Suppressor macrophage treated with lipopolysaccharide for 1 hour (primary cell): Measurements from ENCODE around the gene NFIC.

Experiments
- DNase-seq, 3 donors: peaks; one replicate each; pipeline ENCODE4 v3.0.0-alpha.2; 2020 to 2022

NFIC gene

DNA sequence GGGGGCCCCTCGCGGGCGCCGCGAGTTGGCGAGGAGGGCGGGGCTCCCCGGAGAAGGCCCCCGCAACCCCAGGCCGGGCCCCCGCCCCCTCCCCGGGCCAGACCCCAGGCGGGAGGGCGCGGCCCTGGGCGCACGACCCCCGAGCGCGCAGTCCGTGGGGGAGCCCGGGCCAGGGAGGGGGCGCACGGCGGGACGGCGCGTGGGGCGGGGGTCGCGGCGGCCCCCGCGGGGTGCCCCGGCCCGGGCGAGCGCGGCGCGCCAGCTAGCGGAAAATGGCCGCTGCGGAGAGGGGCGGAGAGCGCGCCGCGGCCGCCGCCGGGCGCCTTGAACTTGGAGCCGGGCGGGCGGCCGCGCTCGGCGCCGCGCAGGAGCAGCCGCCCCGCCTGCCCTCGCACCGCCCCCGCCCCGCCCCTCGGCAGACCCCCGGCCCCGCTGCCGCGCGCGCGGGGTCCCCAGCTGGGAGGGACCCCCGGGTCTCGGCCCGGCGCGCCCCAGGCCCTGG, 6.4 kb upstream of the NFIC start:
- DNase-seq, result peak; percentile 40 to 79 (median 58)

DNA sequence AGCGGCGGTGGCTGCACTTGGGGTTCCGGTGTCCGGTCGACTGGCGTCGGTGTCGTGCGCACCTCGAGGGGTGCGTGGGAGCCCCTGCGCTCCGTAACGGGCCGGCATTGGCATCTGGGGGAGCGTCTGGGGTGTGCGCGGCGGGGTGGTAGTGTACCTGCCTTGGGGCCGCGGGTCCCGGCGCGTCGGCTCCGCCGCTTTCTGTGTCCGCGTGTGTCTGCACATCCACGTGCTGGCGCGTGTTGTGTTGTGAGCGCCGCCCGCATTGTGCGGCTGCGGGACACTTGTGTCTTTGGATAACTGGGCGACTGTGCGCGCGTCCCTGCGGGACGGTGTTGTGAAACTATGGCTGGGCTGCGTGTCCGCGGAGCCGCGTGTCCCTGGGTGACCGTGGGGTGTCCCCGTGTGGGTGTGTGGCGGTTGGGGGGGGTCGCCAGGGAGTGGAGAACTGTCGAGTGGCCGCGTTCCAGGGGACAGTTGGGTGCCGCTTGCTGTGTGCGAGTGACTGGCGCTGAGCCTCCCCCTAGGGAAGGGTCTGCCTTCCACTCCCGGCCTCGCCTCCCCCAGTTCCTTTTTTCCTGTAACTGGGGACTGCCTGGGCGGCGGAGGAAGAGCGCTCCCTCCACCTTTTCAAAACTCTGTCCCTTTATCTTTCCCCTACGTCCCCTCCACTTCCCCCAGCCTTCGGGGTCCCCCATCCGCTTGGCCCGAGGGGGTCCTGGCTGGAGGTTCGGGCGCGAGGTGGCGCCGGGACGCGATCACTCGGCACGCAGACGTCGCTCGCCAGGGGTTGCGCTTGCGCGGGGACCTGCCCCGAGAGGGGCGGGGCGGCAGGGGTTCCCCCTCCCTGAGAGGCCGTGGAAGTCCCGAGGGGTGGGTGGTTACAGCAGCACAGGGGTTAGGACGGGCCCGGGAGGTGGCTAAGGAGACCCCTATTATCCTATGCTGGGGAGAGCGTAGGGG, 5.7 kb upstream of the NFIC start:
- peak; percentile 77 to 92 (median 85) for DNase-seq

DNA sequence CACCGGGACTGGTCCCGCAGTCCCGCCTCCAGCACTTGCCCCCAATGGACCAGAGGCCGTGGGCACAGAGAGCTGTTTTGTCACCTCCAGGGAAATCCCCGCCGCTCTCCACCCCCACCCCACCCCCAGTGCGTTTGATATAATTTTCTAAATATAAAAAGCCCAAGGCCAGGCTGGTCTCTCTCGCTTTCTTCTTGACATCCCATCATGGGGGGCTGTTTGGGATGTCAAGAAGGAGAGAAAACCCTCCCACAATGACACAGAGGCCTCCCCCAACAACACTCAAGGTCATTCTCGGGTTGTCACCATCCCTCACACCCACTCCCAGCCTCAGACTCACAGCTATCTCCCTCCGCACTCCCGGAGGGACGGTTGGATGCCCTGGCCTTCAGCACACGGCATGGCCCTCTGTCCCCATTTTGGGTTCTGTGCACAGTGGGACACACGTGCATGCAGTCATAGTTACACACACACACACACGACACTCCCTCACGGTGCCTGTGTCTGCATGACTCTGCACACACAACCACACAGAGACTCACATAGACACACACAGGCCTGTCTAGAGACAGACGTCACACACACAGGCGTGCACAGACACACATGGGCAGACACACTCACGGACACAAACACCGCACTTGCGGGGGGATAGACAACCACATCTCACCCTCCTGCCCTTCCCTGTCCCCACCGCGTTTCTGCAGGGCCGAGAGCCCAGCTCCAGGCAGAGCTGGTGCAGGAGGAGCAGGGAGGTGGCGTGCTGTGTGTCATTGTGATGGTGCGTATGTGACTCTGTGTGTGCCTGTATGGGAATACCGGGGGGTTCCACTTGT, 4.8 kb upstream of the NFIC start:
- DNase-seq, result peak in 1 of 3 donors; percentile 36

DNA sequence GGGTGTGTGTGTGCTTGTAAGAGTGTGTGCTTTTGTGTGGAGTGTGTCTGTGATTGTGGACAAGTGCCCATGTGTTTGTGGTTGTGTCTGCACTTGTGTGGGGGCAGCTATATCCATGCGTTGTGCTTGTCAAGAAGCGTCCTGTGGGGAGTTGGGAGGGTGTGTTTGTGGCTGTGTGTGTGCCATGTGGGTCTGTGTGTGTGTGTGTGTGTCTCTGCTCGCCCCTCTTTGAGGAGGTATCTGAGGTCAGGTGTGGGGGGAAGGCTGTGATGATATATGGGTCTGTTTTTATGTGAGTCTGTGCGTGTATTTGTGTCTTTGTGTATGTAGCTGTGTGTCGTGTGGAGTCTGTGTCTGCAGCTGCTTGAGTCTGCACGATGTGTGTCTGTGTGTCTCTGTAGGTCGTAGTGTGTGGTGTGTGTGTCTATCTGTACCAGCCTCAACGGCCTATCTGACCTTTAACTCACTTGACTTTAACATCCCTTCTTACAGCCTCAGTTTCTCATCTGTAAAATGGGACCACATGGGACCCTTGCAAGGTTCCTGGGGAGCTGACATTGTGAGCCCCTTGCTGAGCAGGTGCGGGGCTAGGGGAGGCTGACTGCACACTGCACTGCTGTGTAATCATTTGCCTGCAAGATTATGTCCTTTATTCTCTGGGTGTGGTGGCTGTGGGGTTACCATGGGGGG, 4.0 kb upstream of the NFIC start:
- DNase-seq, result no peak

DNA sequence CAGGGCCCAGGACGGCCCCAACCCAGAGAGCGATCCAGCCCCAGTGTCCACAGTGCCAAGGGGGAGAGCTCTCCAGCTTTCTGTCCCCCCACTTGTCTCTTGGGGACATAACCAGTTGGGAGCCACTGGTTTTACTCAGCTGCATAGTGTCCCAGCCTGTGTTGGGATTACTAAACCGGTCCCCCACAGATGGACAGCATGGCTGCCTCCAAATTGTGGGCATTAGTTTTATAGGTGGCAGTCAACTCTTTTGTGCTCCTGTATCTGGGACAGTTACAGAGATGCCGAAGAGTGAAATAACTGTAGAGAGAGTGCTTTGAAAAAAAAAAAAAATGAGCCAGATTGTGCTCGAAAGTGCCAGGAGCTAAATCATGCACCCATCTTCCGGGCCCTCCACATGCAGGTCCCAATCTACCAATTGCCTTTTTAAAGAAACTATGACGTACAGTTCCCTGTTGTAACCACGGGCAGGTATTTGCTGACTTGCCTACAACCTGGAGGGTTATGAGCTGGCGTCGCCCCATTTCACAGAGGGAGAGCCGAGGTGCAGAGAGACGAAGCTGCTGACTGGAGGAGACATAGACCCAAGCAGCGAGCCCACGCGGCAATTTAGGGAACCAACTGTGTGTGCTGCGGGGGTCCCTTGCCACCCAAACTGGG, 2.4 kb upstream of the NFIC start:
- no peak for DNase-seq

DNA sequence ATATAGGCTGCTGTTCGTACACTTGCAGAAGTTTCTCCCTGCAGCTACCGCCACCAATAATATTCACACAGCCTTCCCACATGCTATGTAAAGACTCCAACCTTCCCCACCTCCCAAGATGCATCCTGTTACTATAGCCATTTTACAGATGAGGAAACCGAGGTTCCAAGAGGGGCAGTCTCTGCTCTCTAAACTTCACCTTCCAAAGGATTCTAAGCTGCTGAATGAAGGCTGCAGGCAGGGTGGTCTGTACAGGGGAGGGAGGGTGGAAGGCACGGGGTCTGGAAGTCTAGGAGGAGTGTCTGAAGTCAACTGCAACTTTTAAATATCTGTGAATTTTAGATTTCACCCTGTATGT, 1.9 kb upstream of the NFIC start:
- no peak for DNase-seq

DNA sequence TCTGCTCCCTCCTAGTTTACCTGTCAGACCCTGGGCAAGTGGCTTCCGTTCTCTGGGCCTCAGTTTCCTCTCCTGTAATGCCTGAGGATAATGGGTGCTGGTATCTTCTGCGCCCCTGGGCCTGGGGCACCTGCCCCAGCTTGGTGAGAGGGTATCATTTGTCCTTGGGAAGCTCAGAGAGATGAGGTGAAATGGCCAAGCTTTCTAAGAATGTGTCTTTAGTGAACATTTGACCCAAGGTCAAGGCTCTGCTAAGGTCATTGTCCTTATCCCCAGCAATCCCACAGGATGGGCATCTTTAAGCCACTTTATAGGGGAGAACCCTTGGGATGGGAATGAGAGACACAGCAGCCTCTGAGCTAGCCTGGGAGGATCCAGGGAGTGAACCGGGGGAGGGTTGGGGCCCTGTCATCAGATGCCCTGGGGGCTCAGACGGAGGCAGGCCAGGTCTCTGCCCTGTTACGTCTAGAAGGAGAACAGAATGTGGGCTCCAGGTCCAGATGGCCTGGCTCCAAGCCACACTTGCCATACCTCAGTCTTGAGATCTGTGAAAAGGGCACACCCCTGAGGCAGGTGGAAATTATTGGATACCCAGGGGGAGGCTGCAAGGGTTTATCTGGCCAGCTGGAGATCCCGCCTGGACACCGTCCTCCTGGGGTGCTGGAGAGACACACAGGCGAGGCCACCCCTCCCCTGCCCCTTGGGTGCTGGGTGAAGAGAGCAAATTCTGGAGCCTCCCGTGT, 1.1 kb upstream of the NFIC start:
- DNase-seq, result no peak

DNA sequence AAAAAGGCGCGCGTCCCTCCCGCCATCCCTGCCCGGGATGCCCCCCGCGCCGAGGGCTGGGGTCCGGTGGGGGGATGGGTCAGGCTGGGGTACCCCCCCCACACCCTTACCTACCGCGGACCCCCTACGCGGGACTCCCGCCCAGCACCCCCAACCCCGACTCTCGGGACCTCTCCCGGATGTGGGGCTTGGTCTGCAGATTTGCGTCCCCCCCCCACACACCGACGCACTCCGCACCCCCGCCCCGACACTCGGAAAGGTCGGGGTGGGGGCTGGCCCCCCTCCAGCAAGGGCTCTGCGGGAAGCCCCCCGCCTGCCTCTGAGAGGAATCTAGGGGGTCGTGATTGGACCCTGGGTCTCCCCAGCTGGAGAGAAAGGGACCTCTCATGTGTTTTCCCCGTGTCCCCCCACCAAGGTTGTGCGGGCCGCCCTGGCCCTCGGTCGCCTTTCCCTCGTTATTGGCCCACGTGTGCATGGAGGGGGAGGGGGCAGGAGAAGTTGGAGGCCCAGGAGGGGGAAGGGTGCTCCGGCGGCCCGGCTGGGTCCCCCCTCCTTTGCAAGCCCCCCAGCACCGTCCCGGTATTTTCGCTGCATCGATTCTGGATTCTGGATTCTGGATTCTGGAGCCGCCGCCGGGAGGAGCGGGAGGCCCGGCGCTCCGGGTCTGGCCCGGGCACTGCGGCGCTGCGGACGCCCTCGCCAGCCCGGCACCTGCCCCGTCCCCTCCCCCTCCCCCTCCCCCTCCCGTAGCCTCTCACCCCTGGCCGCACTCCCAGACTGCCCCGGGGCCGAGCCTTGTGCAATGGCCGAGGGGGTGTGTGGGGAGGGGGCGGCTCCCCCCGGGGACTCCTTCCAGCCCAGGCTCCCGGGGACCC, 607 bp downstream of the NFIC start:
- peak in 2 of 3 donors; percentile 23 to 45 for DNase-seq

DNA sequence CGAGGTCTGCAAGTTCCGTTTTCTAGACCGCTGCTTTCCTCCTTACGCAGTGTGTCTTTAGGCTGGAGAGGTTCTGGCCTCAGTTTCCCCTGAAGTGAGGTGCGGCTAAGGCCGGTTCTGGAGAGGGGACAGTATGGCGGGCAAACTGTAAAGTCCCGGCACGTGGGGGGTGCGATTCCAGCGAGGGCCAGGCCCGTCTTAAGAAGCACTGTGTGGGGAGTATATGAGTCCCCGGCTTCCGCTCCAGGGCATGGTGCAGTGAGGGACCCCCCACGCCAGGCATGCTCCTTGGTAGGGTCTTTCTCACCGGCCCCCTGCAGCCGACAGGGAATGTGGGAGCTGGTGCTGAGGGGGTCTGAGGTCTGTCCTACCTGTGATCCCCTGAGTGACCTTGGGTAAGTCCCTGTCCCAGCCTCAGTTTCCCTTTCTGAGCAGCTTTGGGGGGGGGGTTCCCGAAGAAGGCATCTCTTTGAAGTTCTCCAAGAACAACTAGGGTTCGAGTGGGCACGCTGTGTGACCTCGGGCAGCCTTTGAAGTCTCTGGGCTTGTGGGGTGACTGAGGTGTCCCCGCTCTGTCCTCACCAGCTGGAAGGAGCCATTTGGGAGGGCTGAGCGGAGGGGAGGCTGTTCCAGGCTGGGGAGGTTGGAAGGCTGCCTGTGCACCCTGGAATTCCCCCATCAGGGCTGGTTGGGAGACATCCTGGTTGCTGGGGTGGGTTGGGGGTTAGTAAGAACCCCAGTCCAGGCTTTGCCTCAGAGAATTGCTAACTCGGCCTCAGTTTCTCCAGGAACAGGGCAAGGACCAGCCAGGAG, 1.5 kb downstream of the NFIC start:
- peak in 2 of 3 donors; percentile 28 to 59 for DNase-seq

DNA sequence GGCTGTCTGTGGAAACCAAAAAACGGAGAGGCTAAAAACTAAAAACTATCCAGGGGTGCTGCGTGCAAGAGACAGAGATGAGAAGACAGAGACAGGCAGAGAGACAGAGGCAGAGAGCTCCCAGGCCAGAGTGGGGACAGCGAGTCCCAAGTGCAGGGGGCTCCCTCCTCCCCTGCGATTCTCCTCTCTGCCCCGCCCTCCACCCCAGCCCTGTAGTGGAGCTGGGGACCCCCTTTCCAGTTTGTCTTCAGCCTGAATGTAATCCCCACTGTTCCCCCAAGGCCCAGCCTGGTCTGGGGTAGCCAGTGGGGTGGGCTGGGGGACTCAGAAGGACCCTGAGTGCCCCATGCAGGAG, 2.0 kb downstream of the NFIC start:
- no peak for DNase-seq

DNA sequence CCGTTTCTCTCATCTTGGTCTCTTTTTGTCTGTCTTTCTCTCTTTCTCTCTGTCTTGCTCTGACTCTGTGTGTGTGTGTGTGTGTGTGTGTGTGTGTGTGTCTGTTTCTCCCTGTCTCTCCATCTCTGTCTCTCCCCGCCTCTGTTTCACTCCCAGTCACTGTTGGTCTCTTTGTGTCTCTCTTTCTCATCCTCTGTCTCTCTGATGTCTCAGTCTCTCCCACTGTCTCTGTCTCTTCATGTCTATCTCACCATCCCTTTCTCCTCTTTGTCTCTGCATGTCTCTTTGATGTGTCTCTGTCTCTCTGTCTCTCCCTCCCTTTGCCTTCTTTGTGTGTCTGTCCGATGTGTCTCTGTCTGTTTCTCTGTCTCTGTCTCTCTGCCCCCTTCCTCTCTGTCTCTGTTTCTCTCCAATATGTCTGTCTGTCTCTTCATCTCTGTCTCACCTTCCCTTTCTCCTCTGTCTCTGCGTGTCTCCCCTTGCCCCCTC, 2.5 kb downstream of the NFIC start:
- DNase-seq, result peak in 1 of 3 donors; percentile 33

DNA sequence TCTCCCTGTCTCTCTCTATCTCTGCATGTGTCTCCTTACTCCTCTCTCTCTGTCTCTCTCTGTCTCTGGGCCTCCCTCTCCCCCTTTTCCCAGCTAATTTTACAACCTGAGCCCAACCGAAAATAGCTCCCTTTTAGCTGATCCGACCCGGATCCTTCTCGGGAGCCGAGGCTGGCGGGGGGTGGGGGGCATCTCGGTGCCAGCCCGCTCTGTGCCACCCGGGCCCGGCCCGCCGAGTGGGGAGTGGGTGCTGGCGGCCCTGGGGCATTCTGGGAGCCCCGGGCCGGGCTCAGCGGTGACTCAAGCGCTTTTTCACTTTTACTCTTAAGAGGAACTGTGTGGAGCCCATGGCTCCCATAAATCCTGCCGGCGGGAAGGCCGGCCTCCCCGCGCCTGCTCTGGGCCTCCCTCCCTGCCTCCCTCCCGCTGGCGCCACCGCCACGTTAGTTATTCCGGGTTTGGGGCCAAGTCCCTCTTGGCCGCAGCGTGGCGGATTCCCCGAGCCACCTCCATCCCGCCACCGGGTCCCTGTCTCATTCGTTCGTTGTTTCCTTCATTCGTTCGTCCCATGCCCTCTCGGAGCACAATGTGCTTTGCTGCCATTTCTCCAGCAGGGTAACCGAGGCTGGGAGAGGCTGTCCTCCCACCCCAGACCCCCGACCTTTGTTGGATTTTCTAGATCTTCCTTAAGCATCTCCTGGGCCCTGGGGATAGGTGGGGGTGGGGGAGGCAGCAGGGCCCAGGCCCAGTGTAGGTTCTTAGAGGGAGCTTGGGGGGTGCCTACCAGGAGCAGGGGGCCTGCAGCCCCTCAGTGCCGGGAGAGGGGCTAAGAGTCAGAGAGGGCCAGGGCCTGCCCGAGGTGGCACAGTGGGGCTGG, 3.2 kb downstream of the NFIC start:
- peak; percentile 88 to 90 (median 88) for DNase-seq

DNA sequence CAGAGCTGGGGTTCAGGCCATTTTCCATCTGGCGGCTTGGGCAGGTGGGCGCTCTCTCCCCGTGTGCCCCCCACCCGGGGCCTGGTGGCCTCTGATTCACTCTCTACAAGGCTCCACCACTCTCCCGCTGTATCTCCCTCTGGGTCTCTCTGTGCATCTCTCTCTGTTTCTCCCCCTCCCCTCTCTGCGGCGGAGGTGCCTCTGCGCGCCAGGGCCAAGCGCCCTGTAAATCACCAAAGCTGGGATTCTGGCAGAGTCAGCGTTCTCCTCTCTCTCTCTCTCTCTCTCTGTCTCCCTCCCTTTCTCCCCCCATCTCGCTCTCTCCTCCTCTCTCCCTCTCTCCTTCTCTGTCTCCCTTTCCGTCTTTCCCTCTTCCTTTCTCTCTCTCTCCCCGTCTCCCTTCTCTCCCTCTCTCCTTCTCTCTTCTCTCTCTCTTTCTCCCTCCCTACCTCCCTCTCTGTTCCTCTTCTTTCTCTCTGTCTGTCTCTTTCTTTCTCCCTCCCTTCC, 3.9 kb downstream of the NFIC start:
- DNase-seq, result no peak

DNA sequence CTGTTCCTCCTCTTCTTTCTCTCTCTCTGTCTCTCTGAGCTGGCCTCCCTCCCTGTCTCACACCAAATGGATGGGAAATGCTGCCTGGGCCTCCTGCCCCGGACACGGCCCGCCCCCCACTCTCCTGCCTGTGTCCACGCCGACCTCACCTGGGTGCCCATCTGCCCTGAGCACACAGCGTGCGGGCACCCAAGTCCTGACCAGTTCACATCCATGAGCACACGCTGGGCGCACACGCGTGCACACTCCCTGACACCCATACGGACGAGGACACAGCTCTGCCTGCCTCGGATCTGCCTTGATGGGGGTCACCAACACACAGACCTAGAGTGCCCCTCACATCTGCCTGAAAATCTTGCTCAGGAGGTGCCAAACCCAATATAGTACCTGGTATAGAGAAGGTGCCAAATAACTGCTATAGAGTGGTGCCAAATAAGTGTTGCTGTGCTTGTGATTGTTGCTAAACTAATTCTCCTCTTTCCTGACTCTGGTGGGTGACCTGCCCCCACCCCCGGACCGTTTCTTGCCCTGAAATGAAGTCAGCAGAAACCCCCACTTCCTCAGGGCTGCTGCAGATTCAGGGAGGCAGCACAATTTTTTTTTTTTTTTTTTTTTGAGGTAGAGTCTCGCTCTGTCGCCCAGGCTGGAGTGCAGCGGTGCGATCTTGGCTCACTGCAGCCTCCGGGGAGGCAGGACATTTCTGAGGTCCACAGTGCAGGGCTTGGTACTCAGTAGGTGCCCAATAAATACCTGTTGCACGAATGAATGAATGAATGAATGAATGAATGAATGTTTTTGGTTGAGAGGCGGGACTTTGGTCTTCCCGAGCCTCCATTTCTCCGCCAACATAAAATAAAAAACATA, 4.6 kb downstream of the NFIC start:
- peak; percentile 72 to 82 (median 78) for DNase-seq

DNA sequence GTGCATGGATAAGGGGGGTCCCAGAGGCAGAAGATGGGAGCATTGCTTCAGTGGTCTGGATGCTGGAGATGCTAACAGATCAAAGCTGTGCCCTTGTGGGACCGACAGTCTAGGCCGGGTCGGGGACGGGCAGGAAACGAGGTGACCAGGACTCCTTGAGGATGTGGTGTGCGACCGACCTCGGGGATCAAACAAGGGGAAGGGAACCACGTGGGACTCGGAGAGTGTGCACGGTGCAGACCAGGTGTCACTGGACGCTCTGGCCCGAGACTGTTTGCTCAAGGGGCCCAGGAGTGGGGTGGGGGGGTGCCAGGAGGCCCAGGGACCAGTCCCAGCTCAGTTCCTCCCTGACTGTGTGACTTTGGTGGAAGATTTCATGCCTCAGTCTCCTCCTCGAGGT, 6.0 kb downstream of the NFIC start:
- DNase-seq, result no peak

DNA sequence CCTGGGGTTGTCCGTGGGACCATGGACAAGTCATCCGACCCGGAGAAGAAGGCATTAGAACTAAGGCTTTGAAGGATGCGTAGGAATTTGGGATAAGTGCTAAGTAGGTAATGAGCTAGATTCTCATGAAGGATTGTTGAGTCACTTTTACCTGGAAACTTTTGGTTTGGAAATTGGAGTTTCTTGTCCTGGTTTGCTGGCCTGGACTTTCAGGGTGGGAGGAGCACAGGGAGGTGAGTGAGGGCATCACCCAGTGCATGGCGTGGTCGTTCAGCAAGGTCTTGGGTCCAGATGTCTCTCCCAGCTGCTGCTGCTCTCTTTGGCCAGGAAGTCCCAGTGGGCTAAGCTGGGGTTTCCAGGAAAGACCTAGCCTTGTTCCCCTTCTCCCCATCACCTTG, 7.6 kb downstream of the NFIC start:
- no peak for DNase-seq

DNA sequence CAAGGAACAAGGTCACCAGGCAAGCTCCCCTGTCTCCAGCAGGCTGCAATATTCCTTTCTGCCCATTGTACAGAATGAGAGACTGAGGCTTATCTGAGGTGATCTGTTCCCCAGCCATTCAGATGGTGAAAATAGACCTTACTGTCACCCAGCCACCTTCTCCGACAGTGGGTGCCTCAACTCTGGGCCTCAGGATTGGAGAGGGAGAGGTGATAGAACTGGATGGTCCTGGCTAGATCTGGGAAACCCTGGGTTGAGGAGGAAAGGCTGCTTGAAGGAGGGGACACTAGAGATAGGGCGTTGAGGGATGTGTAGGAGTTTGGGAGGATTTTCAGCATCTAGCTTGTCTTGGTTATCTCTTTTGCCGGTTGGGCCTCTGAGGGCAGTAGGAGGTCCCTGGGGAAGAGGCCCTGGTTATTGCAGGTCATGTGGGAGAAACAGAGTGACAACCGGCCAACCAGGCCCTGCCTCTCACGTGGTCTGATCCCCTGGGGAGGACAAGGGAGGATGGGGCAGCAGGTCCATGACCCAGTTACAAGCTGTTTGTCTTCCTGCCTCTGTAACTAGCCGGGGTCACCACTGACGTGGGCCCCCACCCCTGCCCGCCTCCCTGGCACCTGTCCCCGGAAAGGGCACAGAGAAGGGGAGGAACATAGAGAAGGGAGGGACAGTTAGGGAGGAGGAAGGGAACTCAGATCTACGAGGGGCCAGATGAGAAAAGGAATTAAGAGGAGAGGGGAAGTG, 8.2 kb downstream of the NFIC start:
- no peak for DNase-seq
